Esophagus muscularis mucosa (tissue), 4 donors: ENCODE results near the gene GDE1.

Experiments
- CTCF ChIP-seq, 3 experiments: fragments of 200-600 bp in 2 of 3; fragments of 450-650 bp in 1 of 3; sonication (generic) in 2 of 3; IDR thresholded peaks; one replicate each; pipeline ENCODE4 v1.5.1; 2017 to 2019; ENCODE audit warnings: antibody characterized with exemption in 3 of 3, mild to moderate bottlenecking in 2 of 3, moderate library complexity in 1 of 3
- EP300 ChIP-seq: sonication (generic); formaldehyde crosslinking; IDR thresholded peaks from one replicate; pipeline ENCODE4 v1.6.1; 2017; ENCODE audit warnings: antibody characterized with exemption
- POLR2A ChIP-seq: fragments of 450-650 bp; IDR thresholded peaks from one replicate; pipeline ENCODE4 v1.6.1; 2017; ENCODE audit warnings: antibody characterized with exemption, moderate library complexity, mild to moderate bottlenecking, low read depth
- POLR2AphosphoS5 ChIP-seq, 2 donors: sonication (generic); formaldehyde crosslinking; IDR thresholded peaks; one replicate each; pipeline ENCODE4 v1.6.1; 2017; ENCODE audit warnings: antibody characterized with exemption in 2 of 2

- TF ChIP-seq CTCF (IDR thresholded peaks at IDR 0.05), result no peak
- TF ChIP-seq POLR2AphosphoS5 (IDR thresholded peaks at IDR 0.05), result no peak
- TF ChIP-seq EP300, result no peak
- no peak for TF ChIP-seq POLR2A
These were observed 53.6 kb downstream of the GDE1 start for GRCh38 chr16:19468300-19468699.
